HG03442 (cell line): ENCODE data around the gene NRARP.

Experiments used
- ATAC-seq: cut with Tn5 transposase; IDR thresholded peaks from one replicate; pipeline ENCODE4 v1.9.1; 2021; ENCODE audit warnings: mild to moderate bottlenecking, moderate library complexity; ENCODE audit not compliant: unreplicated experiment

Gene NRARP

GRCh38 chr9:137311986-137312851 lies 10.1 kb upstream of the NRARP start:
- no peak for ATAC-seq

GRCh38 chr9:137311171-137311985 lies 9.3 kb upstream of the NRARP start:
- no peak for ATAC-seq

- no peak for ATAC-seq
Observed at GRCh38 chr9:137310189-137311052, 8.3 kb upstream of the NRARP start.

- ATAC-seq: no peak
Observed at GRCh38 chr9:137309368-137310188, 7.5 kb upstream of the NRARP start.

DNA sequence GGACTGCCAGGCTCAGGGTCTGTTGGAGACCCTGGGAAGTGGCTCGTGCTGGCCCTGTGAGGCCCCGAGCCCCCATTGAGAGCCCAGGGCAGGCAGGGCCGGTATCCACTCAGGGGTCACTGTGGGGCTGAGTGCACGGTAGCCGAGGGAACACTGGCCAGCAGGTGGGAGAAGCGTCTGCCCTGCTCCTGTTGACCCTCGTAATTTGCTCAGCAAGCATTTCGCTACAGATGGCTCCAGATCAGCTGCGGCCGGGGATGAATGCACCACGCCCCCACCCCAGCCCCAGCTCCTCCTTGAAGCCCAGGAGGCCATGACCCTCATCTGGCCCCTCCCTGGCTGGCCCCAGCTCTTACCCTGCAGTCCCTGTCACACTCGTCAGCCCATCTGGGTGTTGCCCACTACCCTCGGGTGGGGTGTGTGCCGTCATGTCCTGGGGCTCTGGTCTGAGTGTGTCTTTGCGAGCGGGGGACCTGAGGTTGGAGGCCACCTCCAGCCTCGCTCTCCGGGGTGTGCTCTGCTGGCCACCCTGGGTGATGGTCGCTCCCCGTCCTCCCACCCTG lies 6.1 kb upstream of the NRARP start:
- ATAC-seq: no peak

- no peak for ATAC-seq
Observed at GRCh38 chr9:137307255-137308056, 5.4 kb upstream of the NRARP start.

DNA sequence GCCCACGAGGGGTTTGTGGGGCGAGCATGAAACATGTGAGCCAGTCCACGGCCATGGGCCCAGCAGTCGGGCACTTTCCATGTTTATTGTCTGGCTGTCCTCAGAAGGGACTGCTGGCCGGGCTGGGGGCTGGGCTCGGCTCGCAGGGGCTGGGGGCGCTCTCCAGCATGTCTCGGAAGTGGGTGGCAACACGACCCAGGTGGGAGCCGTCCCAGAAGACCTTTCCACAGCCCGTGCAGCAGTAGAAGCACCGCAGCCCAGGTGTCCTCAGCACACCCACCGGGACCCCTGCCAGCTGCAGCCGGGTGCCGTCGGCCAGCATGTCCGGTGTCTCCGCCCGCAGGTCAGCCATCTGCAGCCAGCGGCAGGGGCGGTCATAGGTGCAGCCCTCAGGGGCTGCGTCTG lies 4.8 kb upstream of the NRARP start:
- no peak for ATAC-seq

DNA sequence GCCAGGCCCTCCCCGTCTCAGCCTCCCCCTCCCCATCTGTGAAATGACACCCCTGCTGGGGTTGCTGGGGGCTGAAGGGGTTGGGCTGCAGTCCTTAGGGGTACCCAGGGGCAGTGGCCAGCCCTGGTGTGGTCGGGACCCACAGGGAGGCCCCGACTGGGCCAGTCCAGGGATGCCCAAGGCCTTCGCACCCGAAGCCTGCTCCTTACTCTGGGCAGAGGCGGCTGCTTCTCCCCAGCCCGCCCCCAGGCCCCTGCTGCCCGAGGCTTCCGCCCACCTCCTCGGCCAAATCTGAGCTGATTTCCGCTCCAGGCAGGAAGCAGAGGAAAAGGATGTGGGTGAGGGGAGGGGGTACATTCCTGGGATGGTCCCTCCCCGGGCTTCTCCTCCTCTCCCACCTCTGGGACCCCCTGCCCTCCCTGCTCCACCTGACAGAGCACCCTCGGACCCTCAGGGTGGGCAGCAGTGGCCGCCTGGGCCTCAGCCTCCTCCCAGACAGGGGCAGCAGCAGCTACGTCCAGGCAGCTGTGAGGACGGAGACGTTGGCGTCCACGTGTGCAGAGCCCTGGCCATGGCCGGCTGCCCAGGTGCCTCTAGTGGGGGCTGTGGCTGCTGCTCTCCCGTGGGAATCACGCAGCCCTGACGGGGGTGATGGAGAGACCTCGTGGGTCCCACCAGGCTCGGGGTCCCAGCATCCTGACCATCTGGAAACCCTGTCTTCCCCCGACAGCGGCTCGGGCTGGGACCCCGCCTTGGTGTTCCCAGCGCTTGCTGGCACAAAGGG lies 4.2 kb upstream of the NRARP start:
- ATAC-seq: no peak

DNA sequence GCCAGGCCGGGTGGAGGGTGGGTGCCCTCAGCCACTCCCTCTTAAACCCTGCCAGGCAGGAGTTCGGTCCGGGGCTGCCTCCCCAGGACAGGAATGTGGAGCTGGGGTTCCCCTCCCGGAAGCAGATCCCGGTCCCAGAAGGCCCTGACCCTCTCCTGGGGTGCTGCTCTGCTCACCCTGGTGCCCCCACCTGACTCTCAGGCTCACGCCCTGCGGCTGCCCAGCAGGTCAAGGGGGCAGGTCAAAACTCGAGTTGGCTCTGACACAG lies 3.7 kb upstream of the NRARP start:
- no peak for ATAC-seq

- ATAC-seq: no peak
Observed at GRCh38 chr9:137305060-137305797, 3.2 kb upstream of the NRARP start.

DNA sequence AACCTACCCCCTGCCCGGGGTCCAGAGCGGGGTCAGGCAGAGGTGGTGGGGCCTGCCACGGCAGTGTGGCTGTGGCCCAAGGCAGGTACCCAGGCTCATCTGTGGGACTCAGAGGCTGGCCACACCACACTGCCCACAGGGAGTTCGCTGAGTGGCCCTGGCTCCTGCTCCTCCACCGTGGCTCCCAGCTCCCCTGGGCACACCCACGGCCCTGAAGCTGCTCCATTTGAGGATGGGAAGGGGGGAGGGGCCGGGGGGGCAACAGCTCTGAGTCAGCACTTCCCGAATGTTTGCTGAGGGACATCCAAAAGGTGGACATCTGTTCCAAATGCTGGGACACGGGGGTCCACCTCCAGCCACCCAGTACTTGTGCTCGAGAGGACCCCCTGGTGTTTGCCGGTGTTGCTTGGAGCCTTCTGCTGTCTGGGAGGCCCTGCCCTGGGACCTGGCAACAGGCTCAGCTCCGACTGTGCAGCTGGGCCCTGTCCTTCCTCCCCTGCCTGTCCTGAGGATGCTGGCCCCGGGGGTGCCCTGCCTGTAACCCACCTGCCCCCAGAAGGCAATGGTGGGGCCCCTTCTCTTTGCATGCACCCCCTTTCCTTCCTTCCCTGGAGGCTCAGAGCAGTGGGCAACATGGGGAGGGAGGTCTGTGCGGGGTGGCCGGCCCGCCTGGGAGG lies 2.5 kb upstream of the NRARP start:
- ATAC-seq: no peak

DNA sequence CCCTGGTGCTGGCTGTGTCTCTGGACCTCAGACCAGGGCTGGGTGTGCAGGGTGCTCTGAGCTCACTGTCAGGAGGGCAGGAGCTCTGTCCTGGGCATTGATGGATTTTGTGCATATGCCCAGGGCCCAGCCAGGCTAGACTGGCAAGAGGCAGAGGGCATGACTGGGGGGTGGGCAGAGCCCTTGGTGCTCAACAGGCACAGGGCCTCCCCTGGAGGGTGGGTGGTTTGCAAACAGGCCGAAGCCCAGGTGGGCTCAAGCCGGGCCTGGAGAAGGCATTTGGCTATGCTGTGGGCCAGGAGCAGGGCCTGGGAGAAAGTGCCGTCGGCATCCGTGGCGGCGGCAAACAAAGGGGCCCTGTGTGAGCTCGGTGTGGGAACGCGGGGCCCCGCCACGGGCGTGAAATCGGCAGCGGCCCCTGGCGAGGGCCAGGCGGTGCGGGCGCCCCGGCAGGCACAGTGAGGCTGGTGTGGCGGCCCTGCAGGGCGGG lies 1.9 kb upstream of the NRARP start:
- no peak for ATAC-seq

DNA sequence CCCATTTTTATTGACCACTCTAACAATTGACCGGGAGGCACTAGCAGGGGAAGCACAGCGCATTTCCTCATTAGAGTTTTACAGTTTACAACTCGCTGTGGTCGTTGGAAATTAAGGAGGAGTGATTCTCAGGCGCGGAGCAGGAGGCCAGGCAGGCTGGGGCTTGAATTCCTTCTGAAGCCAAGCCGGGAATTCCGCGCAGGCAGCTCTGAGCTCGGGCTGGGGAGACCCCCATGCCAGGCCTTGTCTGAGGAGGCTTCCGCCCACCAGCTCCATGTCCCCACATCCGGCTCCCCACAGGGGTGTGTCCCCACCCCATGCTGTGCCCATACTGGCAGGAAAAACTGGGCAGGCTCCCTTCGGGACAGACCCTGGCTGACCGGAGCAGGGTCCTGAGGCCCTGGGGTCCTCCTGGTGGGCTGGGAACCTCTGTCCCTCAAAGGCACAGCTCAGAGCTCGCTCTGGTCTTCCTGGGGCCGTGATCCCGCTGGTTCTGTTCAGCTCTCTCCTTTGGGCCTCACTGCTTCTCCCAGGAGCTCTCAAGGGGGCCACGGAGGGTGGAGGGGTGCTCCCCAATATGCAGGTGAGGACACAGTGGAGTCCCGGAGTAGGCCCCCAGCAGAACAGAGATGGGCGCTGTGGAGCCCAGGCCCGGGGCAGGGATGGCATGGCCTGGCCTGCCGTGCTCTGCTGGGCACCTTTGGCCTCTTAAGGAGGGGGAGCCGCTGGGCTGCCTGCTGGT lies 1.3 kb upstream of the NRARP start:
- no peak for ATAC-seq

GRCh38 chr9:137302449-137303150 lies 529 bp upstream of the NRARP start:
- peak; percentile 48 for ATAC-seq

GRCh38 chr9:137301081-137301947 lies 757 bp downstream of the NRARP start:
- no peak for ATAC-seq
